Fibroblast of the aortic adventitia (primary cell): ENCODE results near the gene THTPA. TPM values are rescaled to one million over a fixed set of nuclear protein-coding genes. Genes with fewer than 3 reads are reported as not detected.
A peak's percentile ranks its signal among the peaks of the same experiment; 100 is the strongest.

ENCODE experiments used
- DNase-seq: peaks from one replicate; pipeline ENCODE4 v3.0.0-alpha.2; 2010; ENCODE audit warnings: low read depth
- H3K4me3 ChIP-seq: 2 replicates; pipeline ENCODE4 v1.5.1; 2011; ENCODE audit warnings: low read depth, mild to moderate bottlenecking, control low read depth, low read length, moderate library complexity
- CTCF ChIP-seq: IDR thresholded peaks from 2 replicates; pipeline ENCODE4 v1.5.1; 2011; ENCODE audit warnings: mild to moderate bottlenecking, low read length, control low read depth, inconsistent platforms; ENCODE audit not compliant: insufficient read depth
- total RNA-seq: library from RNA; depleted of rRNA; stranded (reverse); fragments of >200 nt; gene quantifications from 2 replicates; pipeline ENCODE4 v1.2.3, GENCODE V29; 2012; ENCODE audit warnings: low replicate concordance

The THTPA gene
- total RNA-seq, 1 donor = 22.3 TPM

GRCh38 chr14:23559926-23560520 is 4.0 kb downstream of the THTPA start:
- no peak for DNase-seq
- TF ChIP-seq CTCF = no peak
- H3K4me3 ChIP-seq = no peak overlapping the region

- TF ChIP-seq CTCF = no peak
- H3K4me3 ChIP-seq = no peak overlapping the region
- DNase-seq = no peak
These were observed 5.2 kb downstream of the THTPA start for GRCh38 chr14:23561259-23561658.

DNA sequence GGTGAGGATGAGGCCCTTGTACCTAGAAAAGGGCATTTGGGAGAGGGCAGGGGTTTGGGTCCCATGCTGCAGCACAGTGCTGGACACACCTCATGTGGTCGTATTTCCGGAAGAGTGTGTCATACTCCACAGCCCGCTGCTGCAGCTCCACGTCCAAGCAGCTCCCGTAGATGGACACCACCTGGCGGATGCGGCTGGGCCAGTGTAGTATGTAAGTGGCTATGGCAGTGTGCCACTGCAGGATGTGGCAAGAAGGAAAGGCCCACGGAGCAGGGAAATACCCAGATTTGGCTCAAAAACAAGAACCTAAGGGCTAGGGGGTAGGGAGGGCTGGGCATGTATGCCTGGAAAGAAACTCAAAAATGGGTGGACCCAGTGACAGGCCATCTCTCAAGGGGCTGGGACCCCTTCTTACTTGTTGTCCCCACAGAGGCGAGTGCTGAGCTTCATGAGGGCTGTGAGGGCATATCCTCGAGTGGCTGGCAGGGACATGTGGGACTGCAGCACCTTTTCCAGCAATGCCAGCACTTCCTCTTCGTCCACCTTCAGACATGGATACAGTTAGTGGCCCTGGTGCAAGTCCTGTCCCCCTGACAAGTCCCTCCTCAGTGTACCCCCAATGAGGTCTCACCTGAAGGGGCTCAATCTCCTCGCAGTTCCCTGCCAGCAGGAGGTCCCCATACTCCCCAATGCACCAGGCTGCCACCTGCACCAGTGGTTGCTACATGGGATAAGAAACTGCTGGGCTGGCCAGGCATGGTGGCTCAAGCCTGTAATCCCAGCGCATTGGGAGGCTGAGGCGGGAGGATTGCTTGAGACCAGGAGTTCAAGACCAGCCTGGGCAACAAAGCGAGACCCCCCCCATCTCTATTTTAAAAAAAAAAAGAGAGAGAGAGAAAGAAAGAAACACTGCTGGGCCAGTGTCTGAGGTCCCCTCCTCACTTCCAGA is 6.1 kb downstream of the THTPA start:
- no peak for TF ChIP-seq CTCF
- no peak for DNase-seq
- H3K4me3 ChIP-seq = no peak overlapping the region

DNA sequence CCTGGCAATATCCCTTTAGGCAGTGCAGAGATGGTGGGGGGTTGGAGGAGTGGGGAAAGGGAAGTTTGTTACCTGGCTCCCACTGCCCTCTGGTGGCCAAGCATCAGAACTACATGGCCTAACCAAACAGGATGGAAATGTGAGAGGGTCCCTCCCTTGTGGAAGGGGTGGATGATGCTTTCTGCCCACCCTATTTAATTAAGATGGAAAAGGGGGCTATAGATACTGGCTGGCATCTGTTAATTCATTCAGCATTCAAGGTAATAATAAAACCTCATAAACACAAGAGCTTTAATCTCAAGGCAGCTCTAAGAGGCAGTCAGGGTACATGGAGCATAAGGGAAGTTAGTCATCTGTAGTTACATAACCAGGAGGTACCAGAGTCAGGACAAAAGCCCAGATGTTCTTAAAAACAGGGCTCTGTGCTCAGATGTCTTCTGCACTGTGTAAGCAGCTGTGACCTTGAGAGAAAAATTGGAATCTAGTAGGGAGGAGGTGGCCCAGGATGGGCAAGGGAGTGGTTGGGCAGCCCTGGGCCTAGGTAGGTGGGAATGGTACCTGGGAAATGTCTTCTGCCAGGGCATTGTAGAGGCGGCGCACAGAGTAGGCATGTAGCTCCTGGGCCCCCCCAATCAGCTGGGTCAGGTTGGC is 6.9 kb downstream of the THTPA start:
- H3K4me3 ChIP-seq = no peak overlapping the region
- peak; percentile 60 for DNase-seq
- peak; percentile 99 for TF ChIP-seq CTCF

DNA sequence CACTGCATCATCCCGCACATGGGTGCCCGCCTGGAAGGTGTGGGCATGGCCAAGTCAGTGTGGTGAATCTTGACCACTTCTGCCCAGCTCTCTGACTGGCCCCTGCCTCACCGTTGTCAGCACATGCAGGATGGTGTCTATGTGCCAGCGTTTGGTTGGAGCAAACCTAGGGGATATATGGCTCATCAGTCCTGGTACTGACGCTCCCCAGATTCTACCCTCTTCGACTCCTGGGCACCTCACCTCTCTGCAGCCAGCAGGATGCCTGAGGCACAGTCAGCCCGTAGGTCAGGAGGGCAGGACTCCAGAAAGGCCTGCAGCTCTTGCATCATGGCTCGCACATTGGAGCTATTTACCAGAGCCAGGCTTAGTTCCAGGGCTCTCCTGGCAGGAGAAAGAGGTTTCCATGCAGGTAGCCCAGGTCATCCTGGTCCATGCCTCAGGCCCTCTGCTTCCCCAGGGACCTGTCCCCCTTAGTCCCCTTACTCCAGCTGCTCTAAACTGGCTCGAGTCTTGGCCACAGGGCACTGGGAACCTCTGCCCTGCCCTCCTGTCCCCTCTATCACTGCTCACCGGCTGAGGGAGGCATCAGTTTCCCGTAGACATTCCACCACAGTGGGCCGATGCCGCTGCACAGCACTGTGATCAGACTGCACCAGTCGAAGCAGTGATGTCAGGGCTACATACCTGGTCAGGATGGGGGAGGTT is 7.6 kb downstream of the THTPA start:
- no peak for TF ChIP-seq CTCF
- H3K4me3 ChIP-seq = no peak overlapping the region
- no peak for DNase-seq

GRCh38 chr14:23564181-23564812 is 8.2 kb downstream of the THTPA start:
- TF ChIP-seq CTCF = no peak
- no peak overlapping the region for H3K4me3 ChIP-seq
- no peak for DNase-seq
